A673 (cell line): ENCODE results near the gene RABGAP1L. TPM values are rescaled to one million over a fixed set of nuclear protein-coding genes. Genes with fewer than 3 reads are reported as not detected.

Experiments
- BruUV-seq: library from RNA; stranded (reverse); fragments of 400-500 nt; replicated peaks from 2 replicates; lab custom pipeline; 2021; lab: Mats Ljungman, UMichigan
- CTCF ChIA-PET: fragments of 300-600 bp; sonication (Branson Sonifier 250); formaldehyde crosslinking; loops from one replicate; lab custom pipeline; 2022; ENCODE audit warnings: antibody characterized with exemption; lab: Charles Lee
- POLR2A ChIA-PET: fragments of 300-600 bp; sonication (Branson Sonifier 250); formaldehyde crosslinking; loops from one replicate; lab custom pipeline; 2022; ENCODE audit warnings: antibody characterized with exemption; ENCODE audit not compliant: low non-redundant PET; lab: Charles Lee
- DNase-seq: peaks from one replicate; pipeline ENCODE4 v3.0.0-alpha.2; 2015; ENCODE audit warnings: low spot score
- H3K27ac ChIP-seq: fragments of 200-600 bp; sonication (generic); 2 replicates; pipeline ENCODE4 v1.5.1; 2016; ENCODE audit warnings: mixed run types, low read depth, mild to moderate bottlenecking, mixed read lengths, antibody characterized with exemption, low read length; ENCODE audit not compliant: poor library complexity, severe bottlenecking
- H3K27me3 ChIP-seq: fragments of 200-600 bp; sonication (generic); replicated peaks from 2 replicates; pipeline ENCODE4 v1.6.1; 2017; ENCODE audit warnings: mixed run types, low read depth, mild to moderate bottlenecking, mixed read lengths, antibody characterized with exemption, low read length; ENCODE audit not compliant: insufficient read depth, poor library complexity
- H3K36me3 ChIP-seq: fragments of 200-600 bp; sonication (generic); 2 replicates; pipeline ENCODE4 v1.6.1; 2016; ENCODE audit warnings: mixed run types, mild to moderate bottlenecking, mixed read lengths, antibody characterized with exemption, low read length; ENCODE audit not compliant: insufficient read depth, poor library complexity, severe bottlenecking
- H3K4me1 ChIP-seq: fragments of 200-600 bp; sonication (generic); 2 replicates; pipeline ENCODE4 v1.6.1; 2017; ENCODE audit warnings: mixed run types, mild to moderate bottlenecking, mixed read lengths, antibody characterized with exemption, low read length; ENCODE audit not compliant: insufficient read depth, poor library complexity, severe bottlenecking
- H3K4me3 ChIP-seq: fragments of 200-600 bp; sonication (generic); 2 replicates; pipeline ENCODE4 v1.5.1; 2016; ENCODE audit warnings: low read depth, mixed run types, mild to moderate bottlenecking, mixed read lengths, low read length; ENCODE audit not compliant: poor library complexity, severe bottlenecking
- H3K9me3 ChIP-seq: fragments of 200-600 bp; sonication (generic); 2 replicates; pipeline ENCODE4 v1.6.1; 2016; ENCODE audit warnings: mixed run types, low read depth, mild to moderate bottlenecking, mixed read lengths, antibody characterized with exemption, low read length; ENCODE audit not compliant: poor library complexity, severe bottlenecking
- EZH2 ChIP-seq: fragments of 200-600 bp; sonication (generic); IDR thresholded peaks from 2 replicates; pipeline ENCODE4 v1.6.1; 2017; ENCODE audit warnings: borderline replicate concordance, low read depth, mild to moderate bottlenecking, mixed read lengths, antibody characterized with exemption, low read length; ENCODE audit not compliant: poor library complexity, severe bottlenecking
- intact Hi-C: fragments of 100-400 bp; cut with micrococcal nuclease; formaldehyde crosslinking; loops from one replicate; pipeline ENCODE4 v1.10.0; 2022; ENCODE audit not compliant: unreplicated experiment
- total RNA-seq: library from RNA; stranded (reverse); gene quantifications from 2 replicates; pipeline ENCODE4 v1.2.3, GENCODE V29; 2021
- TF ChIP-seq, protein P1 (sequence below): fragments of 300-800, 200-600 bp; sonication (generic); conservative IDR thresholded peaks from 2 replicates; pipeline ENCODE4 v1.5.1; 2017; ENCODE audit warnings: low read depth, mild to moderate bottlenecking, antibody characterized with exemption, low read length, moderate library complexity, mixed read lengths

The RABGAP1L gene
- total RNA-seq, 1 experiment from 2014 or later: 19.3 TPM

DNA sequence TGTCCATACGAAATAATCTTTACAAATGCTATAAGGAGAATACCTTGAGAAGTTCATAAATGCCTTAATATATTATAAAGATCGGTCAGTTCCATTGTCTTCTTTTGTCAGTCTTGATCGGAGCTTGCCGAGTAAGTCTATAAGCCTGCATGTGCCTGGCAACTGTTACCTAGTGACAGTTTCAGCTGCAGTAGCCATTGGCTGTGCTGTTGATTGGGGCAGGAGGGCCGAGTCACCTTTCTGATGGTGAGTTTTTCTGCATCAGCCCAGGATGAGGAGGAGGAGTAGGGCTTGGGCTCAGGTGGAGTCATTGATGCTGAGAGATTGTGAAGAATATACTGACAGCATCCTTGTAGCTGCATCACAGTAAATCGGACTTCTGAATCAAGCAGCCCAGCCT lies 286.5 kb downstream of the RABGAP1L start:
- POLR2A ChIA-PET: no interaction called here
- Histone ChIP-seq H3K9me3 (no peaks in the 10 kb centered on the region), H3K27ac (no peak overlapping the region), H3K4me1 (no peaks in the 10 kb centered on the region), H3K4me3 (no peak overlapping the region), H3K36me3 (no peaks in the 10 kb centered on the region), H3K27me3 (no peaks in the 10 kb centered on the region)
- no peak for DNase-seq
- BruUV-seq: no TSS peak
- TF ChIP-seq, protein P1, sequence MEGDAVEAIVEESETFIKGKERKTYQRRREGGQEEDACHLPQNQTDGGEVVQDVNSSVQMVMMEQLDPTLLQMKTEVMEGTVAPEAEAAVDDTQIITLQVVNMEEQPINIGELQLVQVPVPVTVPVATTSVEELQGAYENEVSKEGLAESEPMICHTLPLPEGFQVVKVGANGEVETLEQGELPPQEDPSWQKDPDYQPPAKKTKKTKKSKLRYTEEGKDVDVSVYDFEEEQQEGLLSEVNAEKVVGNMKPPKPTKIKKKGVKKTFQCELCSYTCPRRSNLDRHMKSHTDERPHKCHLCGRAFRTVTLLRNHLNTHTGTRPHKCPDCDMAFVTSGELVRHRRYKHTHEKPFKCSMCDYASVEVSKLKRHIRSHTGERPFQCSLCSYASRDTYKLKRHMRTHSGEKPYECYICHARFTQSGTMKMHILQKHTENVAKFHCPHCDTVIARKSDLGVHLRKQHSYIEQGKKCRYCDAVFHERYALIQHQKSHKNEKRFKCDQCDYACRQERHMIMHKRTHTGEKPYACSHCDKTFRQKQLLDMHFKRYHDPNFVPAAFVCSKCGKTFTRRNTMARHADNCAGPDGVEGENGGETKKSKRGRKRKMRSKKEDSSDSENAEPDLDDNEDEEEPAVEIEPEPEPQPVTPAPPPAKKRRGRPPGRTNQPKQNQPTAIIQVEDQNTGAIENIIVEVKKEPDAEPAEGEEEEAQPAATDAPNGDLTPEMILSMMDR: no peak
- no peak for TF ChIP-seq EZH2
- CTCF ChIA-PET: interaction anchor here (0.5 kb wide), 1 partner anchor 325 kb away, joined by 4 read pairs; no protein-coding TSS in a partner anchor
- intact Hi-C loops: no loop called here

DNA sequence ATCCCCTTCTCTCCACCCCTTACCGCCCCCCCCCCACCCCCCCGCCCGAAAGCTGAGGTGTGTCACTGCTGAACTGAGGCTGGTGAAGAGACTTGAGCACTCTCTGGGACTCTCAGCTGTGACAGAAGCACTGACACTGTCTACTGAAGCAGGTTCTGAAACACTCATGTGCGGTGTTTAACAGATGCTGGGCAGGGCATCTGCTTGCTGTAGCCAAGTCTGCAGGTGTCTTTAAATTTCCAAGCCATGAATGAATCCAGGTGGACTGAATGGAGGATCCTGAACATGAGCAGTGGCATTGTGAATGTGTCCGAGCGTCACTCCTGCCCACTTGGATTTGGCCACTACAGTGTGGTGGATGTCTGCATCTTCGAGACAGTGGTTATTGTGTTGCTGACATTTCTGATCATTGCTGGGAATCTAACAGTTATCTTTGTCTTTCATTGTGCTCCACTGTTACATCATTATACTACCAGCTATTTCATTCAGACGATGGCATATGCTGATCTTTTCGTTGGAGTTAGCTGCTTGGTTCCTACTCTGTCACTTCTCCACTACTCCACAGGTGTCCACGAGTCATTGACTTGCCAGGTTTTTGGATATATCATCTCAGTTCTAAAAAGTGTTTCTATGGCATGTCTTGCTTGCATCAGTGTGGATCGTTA lies 288.7 kb downstream of the RABGAP1L start, which contains the start of gene GPR52:
GPR52 (plus strand) TSS at position 99 of the 665 bp plus-strand sequence; CDS start at position 247, 148 bp downstream.
- H3K9me3 ChIP-seq: no peaks in the 10 kb centered on the region
- intact Hi-C loops: no loop called here
- no TSS peak for BruUV-seq
- DNase-seq: no peak
- no peaks in the 10 kb centered on the region for H3K27me3 ChIP-seq
- TF ChIP-seq, protein P1: no peak
- TF ChIP-seq EZH2: no peak
- POLR2A ChIA-PET: no interaction called here
- no peak within 1 kb of the TSS for H3K4me3 ChIP-seq
- no peak within 1 kb of the TSS for H3K27ac ChIP-seq
- CTCF ChIA-PET: no interaction called here
- H3K36me3 ChIP-seq: no peaks in the 10 kb centered on the region
- no peaks in the 10 kb centered on the region for H3K4me1 ChIP-seq

DNA sequence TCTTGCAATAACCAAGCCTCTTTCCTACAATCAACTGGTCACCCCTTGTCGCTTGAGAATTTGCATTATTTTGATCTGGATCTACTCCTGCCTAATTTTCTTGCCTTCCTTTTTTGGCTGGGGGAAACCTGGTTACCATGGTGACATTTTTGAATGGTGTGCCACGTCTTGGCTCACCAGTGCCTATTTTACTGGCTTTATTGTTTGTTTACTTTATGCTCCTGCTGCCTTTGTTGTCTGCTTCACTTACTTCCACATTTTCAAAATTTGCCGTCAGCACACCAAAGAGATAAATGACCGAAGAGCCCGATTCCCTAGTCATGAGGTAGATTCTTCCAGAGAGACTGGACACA lies 289.2 kb downstream of the RABGAP1L start:
- DNase-seq: no peak
- no peaks in the 10 kb centered on the region for H3K9me3 ChIP-seq
- ChIA-PET POLR2A (no interaction called here), CTCF (no interaction called here)
- H3K27ac ChIP-seq: no peak overlapping the region
- H3K4me1 ChIP-seq: no peaks in the 10 kb centered on the region
- H3K27me3 ChIP-seq: no peaks in the 10 kb centered on the region
- no peak overlapping the region for H3K4me3 ChIP-seq
- BruUV-seq: no TSS peak
- H3K36me3 ChIP-seq: no peaks in the 10 kb centered on the region
- intact Hi-C loops: no loop called here
- TF ChIP-seq EZH2: no peak
- TF ChIP-seq, protein P1: no peak
